ENCODE results near the gene CBFA2T3.

Gene CBFA2T3

GRCh38 chr16:88974080-88974915, 2.7 kb downstream of the CBFA2T3 start:
- no peak for DNase-seq (ENCODE audit: low read depth)
- H3K4me3 ChIP-seq (ENCODE audit: control insufficient read depth, low read depth, low read length): no peak overlapping the region
- no peak for TF ChIP-seq CTCF (IDR thresholded peaks at IDR 0.05; ENCODE audit: control insufficient read depth, insufficient read depth, low read depth, low read length, missing control alignments)

DNA sequence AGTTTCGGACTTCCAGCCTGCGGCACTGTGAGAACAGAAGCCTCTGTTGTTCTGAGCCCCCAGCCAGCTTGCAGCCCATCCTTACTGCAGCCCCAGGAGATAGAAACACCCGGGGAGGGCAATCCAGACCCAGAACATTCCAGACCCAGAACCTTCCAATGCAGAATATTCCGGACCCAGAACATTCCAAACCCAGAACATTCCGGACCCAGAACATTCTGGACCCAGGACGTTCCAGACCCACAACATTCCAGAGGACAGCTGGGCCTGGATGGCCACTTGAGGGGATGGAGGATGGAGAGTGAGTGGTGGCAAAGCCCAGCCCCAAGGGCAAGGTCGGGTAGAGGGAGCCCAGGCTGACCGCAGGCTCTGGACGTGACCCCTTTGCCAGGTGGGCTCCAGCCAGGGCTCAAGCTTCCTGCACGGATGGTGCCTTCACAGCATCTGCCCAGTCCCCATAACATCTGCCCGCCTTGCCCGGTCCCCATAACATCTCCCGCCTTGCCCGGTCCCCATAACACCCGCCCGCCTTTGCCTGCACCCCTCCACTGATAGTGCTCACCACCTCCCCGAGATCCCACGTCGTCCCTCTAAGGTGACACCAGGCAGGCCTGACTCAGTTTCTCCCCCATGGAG, 3.5 kb downstream of the CBFA2T3 start:
- H3K4me3 ChIP-seq (ENCODE audit: control insufficient read depth, low read depth, low read length): no peak overlapping the region
- DNase-seq (ENCODE audit: low read depth): no peak
- TF ChIP-seq CTCF (IDR thresholded peaks at IDR 0.05; ENCODE audit: control insufficient read depth, insufficient read depth, low read depth, low read length, missing control alignments): no peak

DNA sequence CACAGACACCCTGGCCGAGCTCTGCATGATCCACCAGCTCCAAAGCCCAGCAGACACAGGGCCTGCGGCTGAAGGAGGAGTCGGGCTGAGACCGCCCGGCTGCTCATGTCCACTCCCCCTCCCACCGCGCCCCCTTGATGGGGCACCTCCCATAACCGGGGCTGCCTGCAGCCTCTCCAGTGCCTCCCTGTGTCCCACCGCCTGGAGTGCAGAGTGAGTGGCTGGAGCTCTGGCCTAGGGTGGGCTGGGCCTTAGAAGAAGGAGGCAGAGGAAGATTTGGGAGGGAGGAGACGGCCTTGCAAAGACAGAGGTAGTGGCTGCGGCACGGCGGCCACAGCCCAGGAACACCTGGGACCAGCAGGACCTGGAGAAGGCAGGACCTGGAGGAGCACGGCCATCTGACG, 4.0 kb downstream of the CBFA2T3 start:
- no peak for DNase-seq (ENCODE audit: low read depth)
- no peak for TF ChIP-seq CTCF (IDR thresholded peaks at IDR 0.05; ENCODE audit: control insufficient read depth, insufficient read depth, low read depth, low read length, missing control alignments)
- no peak overlapping the region for H3K4me3 ChIP-seq (ENCODE audit: control insufficient read depth, low read depth, low read length)

- DNase-seq (ENCODE audit: low read depth): no peak
- no peak overlapping the region for H3K4me3 ChIP-seq (ENCODE audit: control insufficient read depth, low read depth, low read length)
- TF ChIP-seq CTCF (IDR thresholded peaks at IDR 0.05; ENCODE audit: control insufficient read depth, insufficient read depth, low read depth, low read length, missing control alignments): no peak
Observed at GRCh38 chr16:88972349-88972748, 4.7 kb downstream of the CBFA2T3 start.

- no peak overlapping the region for H3K4me3 ChIP-seq (ENCODE audit: control insufficient read depth, low read depth, low read length)
- no peak for TF ChIP-seq CTCF (IDR thresholded peaks at IDR 0.05; ENCODE audit: control insufficient read depth, insufficient read depth, low read depth, low read length, missing control alignments)
- DNase-seq (ENCODE audit: low read depth): no peak
Observed at GRCh38 chr16:88971371-88972097, 5.5 kb downstream of the CBFA2T3 start.

DNA sequence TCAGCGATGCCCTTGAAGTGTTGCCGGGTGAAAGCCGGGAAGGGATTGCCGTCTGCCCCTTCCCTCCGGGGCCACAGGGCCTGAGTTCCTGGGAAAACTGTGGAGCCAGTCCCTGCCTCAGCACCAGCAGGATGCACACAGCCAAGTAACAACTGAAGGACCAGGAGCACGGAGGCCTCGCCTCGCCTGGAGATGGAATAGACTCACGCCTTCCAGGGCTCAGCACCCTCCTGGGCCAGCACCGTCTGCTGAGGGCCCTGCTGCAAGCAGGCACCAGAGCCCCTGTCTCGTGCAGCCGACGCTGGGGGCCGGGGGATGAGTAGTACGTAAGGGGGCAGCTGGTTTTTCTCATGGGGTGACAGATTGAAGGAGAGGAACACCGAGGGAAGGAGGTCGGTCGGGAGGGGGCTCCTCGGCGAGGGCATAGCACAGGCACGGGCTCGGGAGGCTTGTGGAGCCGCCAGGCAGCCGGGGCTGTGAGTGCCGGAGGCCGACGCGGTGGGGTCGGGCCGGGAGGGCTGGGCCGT, 6.4 kb downstream of the CBFA2T3 start:
- DNase-seq (ENCODE audit: low read depth): no peak
- no peak for TF ChIP-seq CTCF (IDR thresholded peaks at IDR 0.05; ENCODE audit: control insufficient read depth, insufficient read depth, low read depth, low read length, missing control alignments)
- H3K4me3 ChIP-seq (ENCODE audit: control insufficient read depth, low read depth, low read length): no peak overlapping the region
